Measurements from ENCODE around the gene BAMBI.

- TF ChIP-seq, protein P1, sequence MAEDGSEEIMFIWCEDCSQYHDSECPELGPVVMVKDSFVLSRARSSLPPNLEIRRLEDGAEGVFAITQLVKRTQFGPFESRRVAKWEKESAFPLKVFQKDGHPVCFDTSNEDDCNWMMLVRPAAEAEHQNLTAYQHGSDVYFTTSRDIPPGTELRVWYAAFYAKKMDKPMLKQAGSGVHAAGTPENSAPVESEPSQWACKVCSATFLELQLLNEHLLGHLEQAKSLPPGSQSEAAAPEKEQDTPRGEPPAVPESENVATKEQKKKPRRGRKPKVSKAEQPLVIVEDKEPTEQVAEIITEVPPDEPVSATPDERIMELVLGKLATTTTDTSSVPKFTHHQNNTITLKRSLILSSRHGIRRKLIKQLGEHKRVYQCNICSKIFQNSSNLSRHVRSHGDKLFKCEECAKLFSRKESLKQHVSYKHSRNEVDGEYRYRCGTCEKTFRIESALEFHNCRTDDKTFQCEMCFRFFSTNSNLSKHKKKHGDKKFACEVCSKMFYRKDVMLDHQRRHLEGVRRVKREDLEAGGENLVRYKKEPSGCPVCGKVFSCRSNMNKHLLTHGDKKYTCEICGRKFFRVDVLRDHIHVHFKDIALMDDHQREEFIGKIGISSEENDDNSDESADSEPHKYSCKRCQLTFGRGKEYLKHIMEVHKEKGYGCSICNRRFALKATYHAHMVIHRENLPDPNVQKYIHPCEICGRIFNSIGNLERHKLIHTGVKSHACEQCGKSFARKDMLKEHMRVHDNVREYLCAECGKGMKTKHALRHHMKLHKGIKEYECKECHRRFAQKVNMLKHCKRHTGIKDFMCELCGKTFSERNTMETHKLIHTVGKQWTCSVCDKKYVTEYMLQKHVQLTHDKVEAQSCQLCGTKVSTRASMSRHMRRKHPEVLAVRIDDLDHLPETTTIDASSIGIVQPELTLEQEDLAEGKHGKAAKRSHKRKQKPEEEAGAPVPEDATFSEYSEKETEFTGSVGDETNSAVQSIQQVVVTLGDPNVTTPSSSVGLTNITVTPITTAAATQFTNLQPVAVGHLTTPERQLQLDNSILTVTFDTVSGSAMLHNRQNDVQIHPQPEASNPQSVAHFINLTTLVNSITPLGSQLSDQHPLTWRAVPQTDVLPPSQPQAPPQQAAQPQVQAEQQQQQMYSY (CRISPR knock-in tag; IDR thresholded peaks at IDR 0.05) = no peak
- TF ChIP-seq POLR2A (IDR thresholded peaks at IDR 0.05; ENCODE audit: low read depth, low read length) = no peak
- TF ChIP-seq MYC (IDR thresholded peaks at IDR 0.05; ENCODE audit: insufficient read depth, insufficient read length, insufficient replicate concordance, low read length, severe bottlenecking) = no peak
- TF ChIP-seq CTCF (IDR thresholded peaks at IDR 0.05 in 2 of 3, conservative IDR thresholded peaks at IDR 0.05 in 1 of 3; ENCODE audit: control insufficient read depth in 2 of 3, extremely low read depth in 1 of 3, insufficient read depth in 1 of 3, low read depth in 3 of 3, low read length in 3 of 3) = no peak
- no peak for TF ChIP-seq PKNOX1 (IDR thresholded peaks at IDR 0.05)
- no peak for TF ChIP-seq CREM (IDR thresholded peaks at IDR 0.05; ENCODE audit: low read depth)
- TF ChIP-seq POLR2AphosphoS5 (IDR thresholded peaks at IDR 0.05; ENCODE audit: low read length) = no peak
- no peak for TF ChIP-seq JUNB (IDR thresholded peaks at IDR 0.05)
- no peak for TF ChIP-seq ATF2 (IDR thresholded peaks at IDR 0.05; ENCODE audit: low read length)
Measured at GRCh38 chr10:28711776-28712175, 34.5 kb downstream of the BAMBI start.

Data from GM12878 (cell line).